Choroid plexus epithelial cell (primary cell): ENCODE data around the gene GALR1.

Source experiments
- DNase-seq: peaks from one replicate; pipeline ENCODE4 v3.0.0-alpha.2; 2010; ENCODE audit warnings: low read depth
- H3K4me3 ChIP-seq: 2 replicates; pipeline ENCODE4 v1.5.1; 2011; ENCODE audit warnings: low read depth, mild to moderate bottlenecking, control low read depth, low read length, moderate library complexity
- CTCF ChIP-seq: conservative IDR thresholded peaks from 2 replicates; pipeline ENCODE4 v1.5.1; 2011; ENCODE audit warnings: low read depth, mild to moderate bottlenecking, control low read depth, inconsistent platforms, low read length, moderate library complexity

GALR1 gene

GRCh38 chr18:77206676-77207374, 42.8 kb upstream of the GALR1 start:
- H3K4me3 ChIP-seq: no peak overlapping the region
- no peak for TF ChIP-seq CTCF
- DNase-seq: peak; percentile 94

- DNase-seq: peak; percentile 93
- no peak overlapping the region for H3K4me3 ChIP-seq
- TF ChIP-seq CTCF: peak; percentile 82
Observed at GRCh38 chr18:77207540-77207939, 42.1 kb upstream of the GALR1 start.

- DNase-seq: peak; percentile 79
- H3K4me3 ChIP-seq: peak overlapping the region; percentile 24
- no peak for TF ChIP-seq CTCF
Observed at GRCh38 chr18:77208964-77209363, 40.7 kb upstream of the GALR1 start.

- TF ChIP-seq CTCF: no peak
- DNase-seq: peak; percentile 74
- no peak overlapping the region for H3K4me3 ChIP-seq
Observed at GRCh38 chr18:77209587-77209986, 40.1 kb upstream of the GALR1 start.

- no peak overlapping the region for H3K4me3 ChIP-seq
- DNase-seq: no peak
- no peak for TF ChIP-seq CTCF
Observed at GRCh38 chr18:77210249-77210648, 39.4 kb upstream of the GALR1 start.

GRCh38 chr18:77218642-77219041, 31.0 kb upstream of the GALR1 start:
- no peak for DNase-seq
- no peak overlapping the region for H3K4me3 ChIP-seq
- no peak for TF ChIP-seq CTCF

GRCh38 chr18:77220726-77221125, 28.9 kb upstream of the GALR1 start:
- DNase-seq: no peak
- peak; percentile 25 for TF ChIP-seq CTCF
- H3K4me3 ChIP-seq: no peak overlapping the region
